HEK293 (cell line): ENCODE measurements around the gene HIC1.

Source experiments
- CTCF ChIA-PET: fragments of 350-600 bp; formaldehyde crosslinking; extraction: SDS; loops from one replicate; lab custom pipeline; 2021; ENCODE audit warnings: antibody characterized with exemption; lab: Yijun Ruan, JAX
- POLR2A ChIA-PET: fragments of 300-600 bp; formaldehyde crosslinking; extraction: SDS; loops from one replicate; lab custom pipeline; 2020; ENCODE audit warnings: antibody characterized with exemption, inconsistent platforms; lab: Yijun Ruan, JAX
- H3K27ac ChIP-seq: fragments of 200-500 bp; sonication (Bioruptor generic); 2 replicates; pipeline ENCODE4 v1.5.1; 2014; ENCODE audit warnings: low read depth, low read length, control low read depth, inconsistent platforms; ENCODE audit errors: extremely low read depth
- H3K36me3 ChIP-seq, 2 experiments: fragments of 200-500 bp in 1 of 2; sonication (Bioruptor generic) in 1 of 2; 1 replicate in 1 of 2; 2 replicates in 1 of 2; pipeline ENCODE4 v1.5.1; 2014 to 2017; ENCODE audit warnings: inconsistent platforms in 2 of 2, low read length in 2 of 2; ENCODE audit not compliant: control insufficient read depth in 2 of 2, insufficient read depth in 1 of 2
- H3K4me1 ChIP-seq: fragments of 200-500 bp; sonication (Bioruptor generic); 2 replicates; pipeline ENCODE4 v1.5.1; 2014; ENCODE audit warnings: mild to moderate bottlenecking, low read length, inconsistent platforms; ENCODE audit not compliant: control insufficient read depth, insufficient read depth
- H3K4me3 ChIP-seq: 2 replicates; pipeline ENCODE4 v1.5.1; 2011; ENCODE audit warnings: low read depth, mild to moderate bottlenecking, control low read depth, low read length, moderate library complexity
- H3K9me3 ChIP-seq: fragments of 200-500 bp; sonication (Bioruptor generic); 2 replicates; pipeline ENCODE4 v1.5.1; 2014; ENCODE audit warnings: low read depth, low read length, inconsistent platforms; ENCODE audit not compliant: control insufficient read depth, insufficient read depth
- BCL11A ChIP-seq: fragments of 450-650 bp; formaldehyde crosslinking; IDR thresholded peaks from 2 replicates; pipeline ENCODE4 v1.5.1; 2016; ENCODE audit warnings: low read depth, missing biosample characterization, missing genetic modification characterization
- BCL11B ChIP-seq: fragments of 450-650 bp; formaldehyde crosslinking; IDR thresholded peaks from 2 replicates; pipeline ENCODE4 v1.5.1; 2016; ENCODE audit warnings: low read depth, missing biosample characterization, missing genetic modification characterization
- FEZF1 ChIP-seq: fragments of 450-650 bp; formaldehyde crosslinking; IDR thresholded peaks from 2 replicates; pipeline ENCODE4 v1.5.1; 2016; ENCODE audit warnings: missing biosample characterization, missing genetic modification characterization
- HIC1 ChIP-seq: fragments of 450-650 bp; formaldehyde crosslinking; IDR thresholded peaks from 2 replicates; pipeline ENCODE4 v1.5.1; 2016; ENCODE audit warnings: missing biosample characterization, missing genetic modification characterization
- KLF1 ChIP-seq: fragments of 450-650 bp; formaldehyde crosslinking; IDR thresholded peaks from 2 replicates; pipeline ENCODE4 v1.5.1; 2016; ENCODE audit warnings: missing biosample characterization, missing genetic modification characterization
- MYNN ChIP-seq: fragments of 450-650 bp; formaldehyde crosslinking; IDR thresholded peaks from 2 replicates; pipeline ENCODE4 v1.5.1; 2016; ENCODE audit warnings: missing biosample characterization, missing genetic modification characterization, borderline replicate concordance
- ZBTB1 ChIP-seq: fragments of 450-650 bp; formaldehyde crosslinking; IDR thresholded peaks from 2 replicates; pipeline ENCODE4 v1.5.1; 2016; ENCODE audit warnings: missing biosample characterization, missing genetic modification characterization
- ZFP69B ChIP-seq: fragments of 450-650 bp; formaldehyde crosslinking; IDR thresholded peaks from 2 replicates; pipeline ENCODE4 v1.5.1; 2016; ENCODE audit warnings: missing biosample characterization, missing genetic modification characterization
- ZNF16 ChIP-seq: fragments of 450-650 bp; formaldehyde crosslinking; IDR thresholded peaks from 2 replicates; pipeline ENCODE4 v1.5.1; 2016; ENCODE audit warnings: low read depth, missing biosample characterization, missing genetic modification characterization
- ZNF211 ChIP-seq: fragments of 450-650 bp; formaldehyde crosslinking; IDR thresholded peaks from 2 replicates; pipeline ENCODE4 v1.5.1; 2016; ENCODE audit warnings: low read depth, missing biosample characterization, missing genetic modification characterization
- ZNF24 ChIP-seq: fragments of 450-650 bp; formaldehyde crosslinking; IDR thresholded peaks from 2 replicates; pipeline ENCODE4 v1.5.1; 2016; ENCODE audit warnings: missing biosample characterization, missing genetic modification characterization
- ZNF302 ChIP-seq: fragments of 450-650 bp; formaldehyde crosslinking; IDR thresholded peaks from 2 replicates; pipeline ENCODE4 v1.5.1; 2016; ENCODE audit warnings: missing biosample characterization, missing genetic modification characterization, low read depth
- ZNF324 ChIP-seq: fragments of 450-650 bp; formaldehyde crosslinking; IDR thresholded peaks from 2 replicates; pipeline ENCODE4 v1.5.1; 2016; ENCODE audit warnings: missing biosample characterization, missing genetic modification characterization
- ZNF501 ChIP-seq: fragments of 450-650 bp; formaldehyde crosslinking; IDR thresholded peaks from 2 replicates; pipeline ENCODE4 v1.5.1; 2016; ENCODE audit warnings: missing biosample characterization, missing genetic modification characterization
- ZNF645 ChIP-seq: fragments of 450-650 bp; formaldehyde crosslinking; IDR thresholded peaks from 2 replicates; pipeline ENCODE4; 2016; ENCODE audit warnings: missing biosample characterization, missing genetic modification characterization
- ZNF791 ChIP-seq: fragments of 450-650 bp; formaldehyde crosslinking; IDR thresholded peaks from 2 replicates; pipeline ENCODE4 v1.5.1; 2016; ENCODE audit warnings: missing biosample characterization, missing genetic modification characterization
- ZNF837 ChIP-seq: fragments of 450-650 bp; formaldehyde crosslinking; IDR thresholded peaks from 2 replicates; pipeline ENCODE4 v1.5.1; 2016; ENCODE audit warnings: missing biosample characterization, missing genetic modification characterization
- TF ChIP-seq, protein P1 (sequence below): fragments of 450-650 bp; formaldehyde crosslinking; optimal IDR thresholded peaks from 2 replicates; pipeline ENCODE3; 2016; ENCODE audit warnings: missing biosample characterization, mild to moderate bottlenecking, missing genetic modification characterization

Gene HIC1

GRCh38 chr17:2057760-2058585, 3.1 kb downstream of the HIC1 start:
- ChIA-PET CTCF (interaction anchor here (0.6 to 3.2 kb wide), 6 partner anchors 9 to 484 kb away, joined by 3 to 24 read pairs (median 4); no protein-coding TSS in a partner anchor), POLR2A (no interaction called here)
- TF ChIP-seq ZBTB1 (no peak), HIC1 (peak; percentile 81; the same call in 1 of the 2 replicates)
- Histone ChIP-seq H3K27ac (no peak overlapping the region), H3K4me3 (no peak overlapping the region), H3K9me3 (no peaks in the 10 kb centered on the region), H3K4me1 (peaks cover 5% of the 10 kb centered on the region; the same call in 1 of the 2 replicates), H3K36me3 (peaks cover 0 to 10% of the 10 kb centered on the region in 2 experiments; a peak in 1 of 3 replicates)

DNA sequence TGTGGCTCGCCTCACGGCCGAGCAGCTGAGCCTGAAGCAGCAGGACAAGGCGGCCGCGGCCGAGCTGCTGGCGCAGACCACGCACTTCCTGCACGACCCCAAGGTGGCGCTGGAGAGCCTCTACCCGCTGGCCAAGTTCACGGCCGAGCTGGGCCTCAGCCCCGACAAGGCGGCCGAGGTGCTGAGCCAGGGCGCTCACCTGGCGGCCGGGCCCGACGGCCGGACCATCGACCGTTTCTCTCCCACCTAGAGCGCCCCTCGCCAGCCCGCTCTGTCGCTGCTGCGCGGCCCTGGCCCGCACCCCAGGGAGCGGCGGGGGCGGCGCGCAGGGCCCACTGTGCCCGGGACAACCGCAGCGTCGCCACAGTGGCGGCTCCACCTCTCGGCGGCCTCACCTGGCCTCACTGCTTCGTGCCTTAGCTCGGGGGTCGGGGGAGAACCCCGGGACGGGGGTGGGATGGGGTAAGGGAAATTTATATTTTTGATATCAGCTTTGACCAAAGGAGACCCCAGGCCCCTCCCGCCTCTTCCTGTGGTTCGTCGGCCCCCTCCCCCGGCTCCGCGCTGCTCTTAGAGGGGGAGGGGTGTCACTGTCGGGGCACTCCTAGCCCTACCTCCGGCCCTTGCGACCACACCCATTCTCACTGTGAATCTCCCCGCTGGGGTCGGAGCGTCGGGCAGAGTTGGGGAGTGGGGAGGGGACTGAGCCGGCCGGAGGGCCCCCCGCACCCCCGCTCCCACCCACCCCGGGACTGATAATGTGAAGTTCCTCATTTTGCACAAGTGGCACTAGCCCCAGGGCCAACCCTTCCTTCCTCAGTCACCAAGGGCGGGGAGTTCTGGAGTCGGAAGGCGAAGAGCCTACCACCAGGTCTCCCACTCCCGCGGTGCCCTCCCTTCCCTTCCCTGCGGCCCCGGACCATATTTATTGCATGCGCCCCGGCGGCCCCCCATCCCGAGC, 4.0 kb downstream of the HIC1 start:
- peaks cover 0 to 13% of the 10 kb centered on the region in 2 experiments; a peak in 1 of 3 replicates for H3K36me3 ChIP-seq
- H3K4me1 ChIP-seq, result peaks cover 5% of the 10 kb centered on the region; the same call in 1 of the 2 replicates
- H3K9me3 ChIP-seq, result no peaks in the 10 kb centered on the region
- H3K27ac ChIP-seq, result no peak overlapping the region
- POLR2A ChIA-PET, result no interaction called here
- CTCF ChIA-PET, result interaction anchor here (0.6 to 3.2 kb wide), 9 partner anchors 8 to 485 kb away, joined by 3 to 24 read pairs (median 3); no protein-coding TSS in a partner anchor
- no peak overlapping the region for H3K4me3 ChIP-seq
- no peak for TF ChIP-seq FEZF1 (tag by site-specific recombination)
- no peak for TF ChIP-seq BCL11B
- no peak for TF ChIP-seq ZNF837 (tag by site-specific recombination)
- no peak for TF ChIP-seq ZNF16 (tag by site-specific recombination)
- TF ChIP-seq ZNF211, result no peak
- TF ChIP-seq ZNF645 (tag by site-specific recombination), result no peak

GRCh38 chr17:2059547-2060384, 4.9 kb downstream of the HIC1 start:
- peaks cover 0 to 22% of the 10 kb centered on the region in 2 experiments; a peak in 1 of 3 replicates for H3K36me3 ChIP-seq
- H3K27ac ChIP-seq, result no peak overlapping the region
- no peaks in the 10 kb centered on the region for H3K9me3 ChIP-seq
- H3K4me3 ChIP-seq, result no peak overlapping the region
- H3K4me1 ChIP-seq, result no peaks in the 10 kb centered on the region
- ChIA-PET CTCF (interaction anchor here (0.9 to 3.2 kb wide), 4 partner anchors 15 to 294 kb away, joined by 3 to 24 read pairs (median 4); no protein-coding TSS in a partner anchor), POLR2A (interaction anchor here (0.6 kb wide), 1 partner anchor 90 kb away, joined by 3 read pairs; no protein-coding TSS in a partner anchor)
- TF ChIP-seq ZNF24 (tag by site-specific recombination) (no peak), HIC1 (no peak), ZFP69B (tag by site-specific recombination) (no peak), ZNF302 (tag by site-specific recombination) (no peak), ZNF501 (tag by site-specific recombination) (no peak), ZNF324 (no peak), ZBTB1 (no peak), MYNN (tag by site-specific recombination) (no peak), KLF1 (tag by site-specific recombination) (no peak), ZNF791 (no peak), BCL11A (no peak)
- TF ChIP-seq, protein P1, sequence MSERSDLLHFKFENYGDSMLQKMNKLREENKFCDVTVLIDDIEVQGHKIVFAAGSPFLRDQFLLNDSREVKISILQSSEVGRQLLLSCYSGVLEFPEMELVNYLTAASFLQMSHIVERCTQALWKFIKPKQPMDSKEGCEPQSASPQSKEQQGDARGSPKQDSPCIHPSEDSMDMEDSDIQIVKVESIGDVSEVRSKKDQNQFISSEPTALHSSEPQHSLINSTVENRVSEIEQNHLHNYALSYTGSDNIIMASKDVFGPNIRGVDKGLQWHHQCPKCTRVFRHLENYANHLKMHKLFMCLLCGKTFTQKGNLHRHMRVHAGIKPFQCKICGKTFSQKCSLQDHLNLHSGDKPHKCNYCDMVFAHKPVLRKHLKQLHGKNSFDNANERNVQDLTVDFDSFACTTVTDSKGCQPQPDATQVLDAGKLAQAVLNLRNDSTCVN (tag by site-specific recombination), result no peak
